ENCODE data around the gene CRYGN. TPM values are rescaled to one million over a fixed set of nuclear protein-coding genes. Genes with fewer than 3 reads are reported as not detected.

Gene CRYGN
- total RNA-seq, 2 experiments from 2014 or later, result not detected

GRCh38 chr7:151454932-151455530 lies 15.1 kb upstream of the CRYGN start:
- Mint-ChIP-seq H3K4me1 (peaks cover 17% of the 10 kb centered on the region), H3K36me3 (no peaks in the 10 kb centered on the region), H3K4me3 (no peak overlapping the region), H3K27ac (no peak overlapping the region), H3K27me3 (peaks cover 37% of the 10 kb centered on the region), H3K9me3 (ENCODE audit: low read depth) (no peaks in the 10 kb centered on the region)
- CTCF ChIA-PET, result no interaction called here
- no peak for ATAC-seq
- DNase-seq, result no peak

- Mint-ChIP-seq H3K27me3 (peaks cover 34% of the 10 kb centered on the region), H3K36me3 (no peaks in the 10 kb centered on the region), H3K27ac (no peak overlapping the region), H3K9me3 (ENCODE audit: low read depth) (no peaks in the 10 kb centered on the region), H3K4me1 (peaks cover 19% of the 10 kb centered on the region), H3K4me3 (no peak overlapping the region)
- CTCF ChIA-PET, result interaction anchor here (1.2 to 1.4 kb wide), 3 partner anchors 86 to 140 kb away, joined by 5 read pairs; no protein-coding TSS in a partner anchor
- ATAC-seq (no peak), DNase-seq (no peak)
These were observed 14.4 kb upstream of the CRYGN start for GRCh38 chr7:151454305-151454704.

GRCh38 chr7:151453326-151453791 lies 13.4 kb upstream of the CRYGN start:
- ATAC-seq (peak; percentile 40), DNase-seq (peak; percentile 72)
- CTCF ChIA-PET, result interaction anchor here (1.2 to 1.8 kb wide), 4 partner anchors 11 to 139 kb away, joined by 3 to 5 read pairs (median 5); no protein-coding TSS in a partner anchor
- Mint-ChIP-seq H3K9me3 (ENCODE audit: low read depth) (no peaks in the 10 kb centered on the region), H3K4me3 (no peak overlapping the region), H3K36me3 (no peaks in the 10 kb centered on the region), H3K27me3 (peaks cover 31% of the 10 kb centered on the region), H3K4me1 (peaks cover 19% of the 10 kb centered on the region), H3K27ac (no peak overlapping the region)

- CTCF ChIA-PET, result interaction anchor here (1.2 to 1.8 kb wide), 4 partner anchors 12 to 138 kb away, joined by 3 to 5 read pairs (median 5); no protein-coding TSS in a partner anchor
- DNase-seq (no peak), ATAC-seq (no peak)
- no peaks in the 10 kb centered on the region for H3K9me3 Mint-ChIP-seq (ENCODE audit: low read depth)
- no peak overlapping the region for H3K4me3 Mint-ChIP-seq
- peaks cover 28% of the 10 kb centered on the region for H3K27me3 Mint-ChIP-seq
- H3K36me3 Mint-ChIP-seq, result no peaks in the 10 kb centered on the region
- no peak overlapping the region for H3K27ac Mint-ChIP-seq
- peaks cover 19% of the 10 kb centered on the region for H3K4me1 Mint-ChIP-seq
These were observed 12.9 kb upstream of the CRYGN start for GRCh38 chr7:151452680-151453325.

- no peak overlapping the region for H3K27ac Mint-ChIP-seq
- H3K9me3 Mint-ChIP-seq (ENCODE audit: low read depth), result no peaks in the 10 kb centered on the region
- peaks cover 28% of the 10 kb centered on the region for H3K27me3 Mint-ChIP-seq
- CTCF ChIA-PET, result interaction anchor here (1.0 to 6.0 kb wide), 3 partner anchors 13 to 82 kb away, joined by 3 to 151 read pairs (median 3); no protein-coding TSS in a partner anchor
- no peak overlapping the region for H3K4me3 Mint-ChIP-seq
- no peak for DNase-seq
- no peaks in the 10 kb centered on the region for H3K36me3 Mint-ChIP-seq
- H3K4me1 Mint-ChIP-seq, result peaks cover 12% of the 10 kb centered on the region
- no peak for ATAC-seq
These were observed 12.0 kb upstream of the CRYGN start for GRCh38 chr7:151451626-151452571.

GRCh38 chr7:151451156-151451555 lies 11.2 kb upstream of the CRYGN start:
- no peak overlapping the region for H3K4me3 Mint-ChIP-seq
- no peak overlapping the region for H3K27ac Mint-ChIP-seq
- no peaks in the 10 kb centered on the region for H3K36me3 Mint-ChIP-seq
- peaks cover 28% of the 10 kb centered on the region for H3K27me3 Mint-ChIP-seq
- no peak for DNase-seq
- CTCF ChIA-PET, result interaction anchor here (1.0 to 6.0 kb wide), 3 partner anchors 17 to 81 kb away, joined by 3 to 151 read pairs (median 23); no protein-coding TSS in a partner anchor
- H3K9me3 Mint-ChIP-seq (ENCODE audit: low read depth), result no peaks in the 10 kb centered on the region
- H3K4me1 Mint-ChIP-seq, result peaks cover 12% of the 10 kb centered on the region
- no peak for ATAC-seq

- CTCF ChIA-PET, result interaction anchor here (0.7 to 6.0 kb wide), 14 partner anchors 16 to 309 kb away, joined by 3 to 151 read pairs (median 12); no protein-coding TSS in a partner anchor
- Mint-ChIP-seq H3K4me1 (peaks cover 6% of the 10 kb centered on the region), H3K4me3 (no peak overlapping the region), H3K36me3 (no peaks in the 10 kb centered on the region), H3K27me3 (peaks cover 28% of the 10 kb centered on the region), H3K27ac (no peak overlapping the region), H3K9me3 (ENCODE audit: low read depth) (no peaks in the 10 kb centered on the region)
- ATAC-seq (no peak), DNase-seq (no peak)
These were observed 10.0 kb upstream of the CRYGN start for GRCh38 chr7:151449990-151450389.

GRCh38 chr7:151448261-151449252 lies 8.6 kb upstream of the CRYGN start:
- DNase-seq (peak; percentile 84), ATAC-seq (peak; percentile 90)
- no peak overlapping the region for H3K27ac Mint-ChIP-seq
- H3K4me1 Mint-ChIP-seq, result peaks cover 6% of the 10 kb centered on the region
- H3K4me3 Mint-ChIP-seq, result peak overlapping the region; percentile 49
- H3K9me3 Mint-ChIP-seq (ENCODE audit: low read depth), result no peaks in the 10 kb centered on the region
- H3K36me3 Mint-ChIP-seq, result no peaks in the 10 kb centered on the region
- CTCF ChIA-PET, result interaction anchor here (0.7 to 6.0 kb wide), 51 partner anchors 8 to 335 kb away, joined by 3 to 151 read pairs (median 4); partner anchors contain the start of genes CRYGN, RHEB and WDR86
- H3K27me3 Mint-ChIP-seq, result peaks cover 28% of the 10 kb centered on the region

- ATAC-seq, result no peak
- CTCF ChIA-PET, result interaction anchor here (0.7 to 6.0 kb wide), 36 partner anchors 8 to 315 kb away, joined by 3 to 151 read pairs (median 4); partner anchors contain the start of genes CRYGN, RHEB and WDR86
- H3K27ac Mint-ChIP-seq, result no peak overlapping the region
- H3K4me3 Mint-ChIP-seq, result peak overlapping the region; percentile 49
- H3K27me3 Mint-ChIP-seq, result peaks cover 24% of the 10 kb centered on the region
- DNase-seq, result no peak
- H3K9me3 Mint-ChIP-seq (ENCODE audit: low read depth), result no peaks in the 10 kb centered on the region
- H3K4me1 Mint-ChIP-seq, result peaks cover 2% of the 10 kb centered on the region
- H3K36me3 Mint-ChIP-seq, result no peaks in the 10 kb centered on the region
These were observed 7.9 kb upstream of the CRYGN start for GRCh38 chr7:151447901-151448260.

- CTCF ChIA-PET, result interaction anchor here (0.7 to 6.0 kb wide), 16 partner anchors 10 to 186 kb away, joined by 3 to 151 read pairs (median 12); no protein-coding TSS in a partner anchor
- DNase-seq (no peak), ATAC-seq (no peak)
- Mint-ChIP-seq H3K4me3 (no peak overlapping the region), H3K9me3 (ENCODE audit: low read depth) (no peaks in the 10 kb centered on the region), H3K27me3 (peaks cover 21% of the 10 kb centered on the region), H3K4me1 (peaks cover 2% of the 10 kb centered on the region), H3K36me3 (no peaks in the 10 kb centered on the region), H3K27ac (no peak overlapping the region)
These were observed 7.4 kb upstream of the CRYGN start for GRCh38 chr7:151447312-151447711.

GRCh38 chr7:151446412-151446811 lies 6.5 kb upstream of the CRYGN start:
- DNase-seq (no peak), ATAC-seq (no peak)
- CTCF ChIA-PET, result interaction anchor here (3.0 to 6.0 kb wide), 3 partner anchors 9 to 131 kb away, joined by 14 to 151 read pairs (median 48); no protein-coding TSS in a partner anchor
- peaks cover 20% of the 10 kb centered on the region for H3K27me3 Mint-ChIP-seq
- H3K36me3 Mint-ChIP-seq, result no peaks in the 10 kb centered on the region
- H3K4me3 Mint-ChIP-seq, result no peak overlapping the region
- no peaks in the 10 kb centered on the region for H3K9me3 Mint-ChIP-seq (ENCODE audit: low read depth)
- H3K4me1 Mint-ChIP-seq, result peaks cover 8% of the 10 kb centered on the region
- H3K27ac Mint-ChIP-seq, result no peak overlapping the region

- Mint-ChIP-seq H3K4me1 (peaks cover 19% of the 10 kb centered on the region), H3K27ac (no peak overlapping the region), H3K27me3 (peaks cover 12% of the 10 kb centered on the region), H3K9me3 (ENCODE audit: low read depth) (no peaks in the 10 kb centered on the region), H3K4me3 (no peak overlapping the region), H3K36me3 (no peaks in the 10 kb centered on the region)
- CTCF ChIA-PET, result interaction anchor here (0.8 to 2.6 kb wide), 5 partner anchors 10 to 315 kb away, joined by 3 to 11 read pairs (median 4); no protein-coding TSS in a partner anchor
- DNase-seq (no peak), ATAC-seq (no peak)
These were observed 4.7 kb upstream of the CRYGN start for GRCh38 chr7:151444632-151445031.

Measured in activated CD8-positive, alpha-beta memory T cell treated with anti-CD3 and anti-CD28 coated beads, Interleukin-2, amount 10 ng/mL, durations not matched to agents 7 days and 5 days (primary cell).